ENCODE data around the gene MPST.

The MPST gene

DNA sequence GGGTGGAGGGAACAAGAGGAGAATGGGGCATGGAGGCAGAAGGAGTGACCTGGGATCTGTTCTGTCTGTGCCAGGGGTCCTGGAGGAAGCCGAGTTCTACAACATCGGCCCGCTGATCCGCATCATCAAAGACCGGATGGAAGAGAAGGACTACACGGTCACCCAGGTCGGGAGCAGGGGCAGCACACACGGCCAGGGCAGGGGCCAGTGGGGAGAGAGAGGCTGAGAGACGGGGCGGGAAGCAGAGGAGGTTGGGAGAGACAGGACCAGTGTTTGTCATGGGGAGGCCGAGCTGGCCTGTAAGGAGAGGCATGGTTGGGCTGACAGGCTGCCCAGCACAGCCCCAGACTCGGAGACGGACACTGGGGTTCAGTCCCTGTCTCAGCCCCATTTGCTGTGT lies 36.7 kb downstream of the MPST start:
- no peak for FAIRE-seq
- TF ChIP-seq PAX5 (IDR thresholded peaks at IDR 0.05; ENCODE audit: insufficient read depth, low read length, severe bottlenecking) (no peak), TAF1 (IDR thresholded peaks at IDR 0.05; ENCODE audit: low read depth, low read length) (no peak), POLR2AphosphoS5 (IDR thresholded peaks at IDR 0.05; ENCODE audit: low read depth, low read length) (no peak), POLR2A (IDR thresholded peaks at IDR 0.05; ENCODE audit: low read depth, low read length) (no peak), POU2F2 (IDR thresholded peaks at IDR 0.05; ENCODE audit: low read depth, low read length) (no peak), SPI1 (IDR thresholded peaks at IDR 0.05; ENCODE audit: low read depth, low read length) (no peak)
- no peak for DNase-seq (ENCODE audit: insufficient read length, low spot score)

- FAIRE-seq (no peak), DNase-seq (ENCODE audit: insufficient read length, low spot score) (no peak)
- TF ChIP-seq POLR2A (IDR thresholded peaks at IDR 0.05; ENCODE audit: low read depth, low read length) (no peak), SPI1 (IDR thresholded peaks at IDR 0.05; ENCODE audit: low read depth, low read length) (no peak), POLR2AphosphoS5 (IDR thresholded peaks at IDR 0.05; ENCODE audit: low read depth, low read length) (no peak), POU2F2 (IDR thresholded peaks at IDR 0.05; ENCODE audit: low read depth, low read length) (no peak), TAF1 (IDR thresholded peaks at IDR 0.05; ENCODE audit: low read depth, low read length) (no peak), PAX5 (IDR thresholded peaks at IDR 0.05; ENCODE audit: insufficient read depth, low read length, severe bottlenecking) (no peak)
Measured at GRCh38 chr22:37057226-37057625, 37.7 kb downstream of the MPST start.

- TF ChIP-seq PAX5 (IDR thresholded peaks at IDR 0.05; ENCODE audit: insufficient read depth, low read length, severe bottlenecking) (no peak), POU2F2 (IDR thresholded peaks at IDR 0.05; ENCODE audit: low read depth, low read length) (no peak), POLR2AphosphoS5 (IDR thresholded peaks at IDR 0.05; ENCODE audit: low read depth, low read length) (no peak), POLR2A (IDR thresholded peaks at IDR 0.05; ENCODE audit: low read depth, low read length) (no peak), TAF1 (IDR thresholded peaks at IDR 0.05; ENCODE audit: low read depth, low read length) (no peak), SPI1 (IDR thresholded peaks at IDR 0.05; ENCODE audit: low read depth, low read length) (no peak)
- DNase-seq (ENCODE audit: insufficient read length, low spot score) (no peak), FAIRE-seq (no peak)
Measured at GRCh38 chr22:37057796-37058510, 38.4 kb downstream of the MPST start.

GRCh38 chr22:37058917-37059701 lies 39.6 kb downstream of the MPST start:
- no peak for DNase-seq (ENCODE audit: insufficient read length, low spot score)
- TF ChIP-seq POLR2AphosphoS5 (IDR thresholded peaks at IDR 0.05; ENCODE audit: low read depth, low read length) (no peak), PAX5 (IDR thresholded peaks at IDR 0.05; ENCODE audit: insufficient read depth, low read length, severe bottlenecking) (no peak), POLR2A (IDR thresholded peaks at IDR 0.05; ENCODE audit: low read depth, low read length) (no peak)
- no peak for FAIRE-seq

DNA sequence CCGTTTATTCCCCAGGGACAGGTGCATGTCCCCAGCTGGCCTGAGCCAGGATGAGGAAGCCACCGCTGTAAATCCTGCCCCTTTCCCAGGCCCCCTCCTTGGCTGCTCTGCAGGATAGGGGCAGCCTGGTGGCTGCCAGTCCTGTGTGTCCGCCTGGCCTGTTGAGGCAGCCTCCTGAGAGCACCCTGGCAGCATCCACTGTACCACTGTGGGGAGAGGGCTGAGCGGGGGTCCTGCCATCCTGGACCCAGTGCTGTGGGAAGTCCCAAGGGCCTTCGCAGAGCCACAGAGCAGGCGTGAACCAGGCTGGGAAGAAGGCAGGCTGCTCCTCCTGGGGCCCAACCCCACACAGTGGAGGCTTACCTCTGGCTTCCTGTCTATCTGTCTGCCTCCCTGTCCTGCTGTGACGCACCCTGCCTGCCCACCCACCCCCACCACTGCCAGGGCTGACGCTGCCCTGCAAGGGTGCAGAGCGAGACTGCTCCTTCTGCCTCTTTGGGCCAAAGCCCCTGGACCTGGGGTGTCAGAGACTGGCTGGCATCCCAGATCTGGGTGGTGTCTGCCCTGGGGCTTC lies 40.4 kb downstream of the MPST start:
- DNase-seq (ENCODE audit: insufficient read length, low spot score) (no peak), FAIRE-seq (no peak)
- TF ChIP-seq PAX5 (IDR thresholded peaks at IDR 0.05; ENCODE audit: insufficient read depth, low read length, severe bottlenecking), result no peak
- no peak for TF ChIP-seq POU2F2 (IDR thresholded peaks at IDR 0.05; ENCODE audit: low read depth, low read length)
- TF ChIP-seq POLR2AphosphoS5 (IDR thresholded peaks at IDR 0.05; ENCODE audit: low read depth, low read length), result no peak
- no peak for TF ChIP-seq POLR2A (IDR thresholded peaks at IDR 0.05; ENCODE audit: low read depth, low read length)
- no peak for TF ChIP-seq SPI1 (IDR thresholded peaks at IDR 0.05; ENCODE audit: low read depth, low read length)
- no peak for TF ChIP-seq TAF1 (IDR thresholded peaks at IDR 0.05; ENCODE audit: low read depth, low read length)

DNA sequence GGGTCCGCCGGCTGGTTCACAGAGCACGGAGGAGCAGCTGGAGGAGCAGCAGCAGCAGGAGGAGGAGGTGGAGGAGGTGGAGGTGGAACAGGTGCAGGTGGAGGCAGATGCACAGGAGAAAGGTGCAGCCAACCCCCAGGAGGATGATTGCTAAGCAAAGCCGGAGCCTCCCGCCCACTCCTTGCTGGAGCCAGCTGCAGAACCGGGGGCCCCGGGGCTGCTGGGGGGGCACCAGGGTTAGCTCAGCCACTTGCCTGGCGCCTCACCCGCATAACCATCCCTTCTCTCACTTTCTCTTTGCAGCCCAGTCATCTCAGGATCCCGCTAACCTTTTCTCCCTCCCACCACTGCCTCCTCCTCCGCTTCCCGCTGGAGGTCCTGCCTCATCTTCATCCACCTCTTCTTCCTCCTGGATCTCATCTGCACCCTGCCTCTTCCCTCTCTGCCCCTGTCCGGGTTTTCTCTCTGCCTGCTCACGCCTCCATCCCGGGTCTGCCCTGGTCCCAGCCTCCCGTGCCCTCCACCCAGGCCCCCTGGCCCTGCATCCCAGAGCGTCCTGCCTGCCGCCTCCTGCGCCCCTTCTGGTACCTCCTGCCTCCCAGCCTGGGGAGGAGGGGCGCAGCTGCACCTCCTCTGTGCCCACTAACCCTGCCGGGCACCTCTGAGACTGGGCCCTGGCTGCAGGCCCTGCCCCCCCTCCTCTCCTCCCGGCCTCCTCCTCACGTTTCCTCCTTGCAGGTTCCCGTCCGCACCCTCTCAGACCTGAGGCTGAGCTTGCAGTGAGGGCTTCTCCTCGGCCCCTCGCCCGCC lies 41.5 kb downstream of the MPST start:
- DNase-seq (ENCODE audit: insufficient read length, low spot score) (peak; percentile 78), FAIRE-seq (peak; percentile 73)
- TF ChIP-seq TAF1 (IDR thresholded peaks at IDR 0.05; ENCODE audit: low read depth, low read length) (no peak), PAX5 (IDR thresholded peaks at IDR 0.05; ENCODE audit: insufficient read depth, low read length, severe bottlenecking) (peak; percentile 9)

- DNase-seq (ENCODE audit: insufficient read length, low spot score) (no peak), FAIRE-seq (no peak)
- TF ChIP-seq POLR2A (IDR thresholded peaks at IDR 0.05; ENCODE audit: low read depth, low read length) (no peak), SPI1 (IDR thresholded peaks at IDR 0.05; ENCODE audit: low read depth, low read length) (no peak), TAF1 (IDR thresholded peaks at IDR 0.05; ENCODE audit: low read depth, low read length) (no peak), POLR2AphosphoS5 (IDR thresholded peaks at IDR 0.05; ENCODE audit: low read depth, low read length) (no peak), POU2F2 (IDR thresholded peaks at IDR 0.05; ENCODE audit: low read depth, low read length) (no peak), PAX5 (IDR thresholded peaks at IDR 0.05; ENCODE audit: insufficient read depth, low read length, severe bottlenecking) (no peak)
Measured at GRCh38 chr22:37061611-37062375, 42.3 kb downstream of the MPST start.

GRCh38 chr22:37062376-37062675 lies 42.8 kb downstream of the MPST start:
- DNase-seq (ENCODE audit: insufficient read length, low spot score) (no peak), FAIRE-seq (no peak)
- TF ChIP-seq SPI1 (IDR thresholded peaks at IDR 0.05; ENCODE audit: low read depth, low read length), result no peak
- TF ChIP-seq POLR2AphosphoS5 (IDR thresholded peaks at IDR 0.05; ENCODE audit: low read depth, low read length), result no peak
- no peak for TF ChIP-seq PAX5 (IDR thresholded peaks at IDR 0.05; ENCODE audit: insufficient read depth, low read length, severe bottlenecking)
- TF ChIP-seq POU2F2 (IDR thresholded peaks at IDR 0.05; ENCODE audit: low read depth, low read length), result no peak
- no peak for TF ChIP-seq TAF1 (IDR thresholded peaks at IDR 0.05; ENCODE audit: low read depth, low read length)
- TF ChIP-seq POLR2A (IDR thresholded peaks at IDR 0.05; ENCODE audit: low read depth, low read length), result no peak

Measured in GM12891 (cell line).